H9 (cell line): ENCODE measurements around the gene RMI2. TPM values are rescaled to one million over a fixed set of nuclear protein-coding genes. Genes with fewer than 3 reads are reported as not detected.

Experiments
- DNase-seq: peaks from one replicate; pipeline ENCODE4 v3.0.0-alpha.2; 2017
- H2AFZ ChIP-seq: one replicate; pipeline ENCODE4 v1.6.1; 2013; ENCODE audit warnings: mild to moderate bottlenecking, low read length, control low read depth, moderate library complexity
- H2AK5ac ChIP-seq: 2 replicates; pipeline ENCODE4 v1.6.1; 2013; ENCODE audit warnings: low read length, control low read depth, mixed read lengths; ENCODE audit not compliant: insufficient read length
- H2BK120ac ChIP-seq: one replicate; pipeline ENCODE4 v1.6.1; 2013; ENCODE audit warnings: low read depth, mild to moderate bottlenecking, low read length, control low read depth, inconsistent platforms; ENCODE audit not compliant: poor library complexity, severe bottlenecking
- H2BK12ac ChIP-seq: 2 replicates; pipeline ENCODE4 v1.6.1; 2013; ENCODE audit warnings: low read length, control low read depth, mixed read lengths, low read depth; ENCODE audit not compliant: insufficient read length
- H2BK15ac ChIP-seq: 2 replicates; pipeline ENCODE4 v1.6.1; 2013; ENCODE audit warnings: low read depth, low read length, control low read depth
- H2BK20ac ChIP-seq: one replicate; pipeline ENCODE4 v1.6.1; 2013; ENCODE audit warnings: low read depth, mild to moderate bottlenecking, low read length, control low read depth, inconsistent platforms; ENCODE audit not compliant: poor library complexity, severe bottlenecking
- H2BK5ac ChIP-seq: 2 replicates; pipeline ENCODE4 v1.6.1; 2013; ENCODE audit warnings: low read length, control low read depth, mixed read lengths; ENCODE audit not compliant: insufficient read length
- H3K14ac ChIP-seq: 2 replicates; pipeline ENCODE4 v1.6.1; 2013; ENCODE audit warnings: low read length, control low read depth; ENCODE audit not compliant: insufficient read depth
- H3K18ac ChIP-seq: 2 replicates; pipeline ENCODE4 v1.6.1; 2013; ENCODE audit warnings: low read depth, mild to moderate bottlenecking, mixed read lengths, low read length, control low read depth; ENCODE audit not compliant: insufficient read length
- H3K23ac ChIP-seq: 2 replicates; pipeline ENCODE4 v1.6.1; 2013; ENCODE audit warnings: low read length, control low read depth, mixed read lengths, low read depth; ENCODE audit not compliant: insufficient read length
- H3K23me2 ChIP-seq: 2 replicates; pipeline ENCODE4 v1.6.1; 2013; ENCODE audit warnings: low read depth, mild to moderate bottlenecking, mixed read lengths, low read length, control low read depth; ENCODE audit not compliant: insufficient read length, poor library complexity, severe bottlenecking
- H3K27ac ChIP-seq: 2 replicates; pipeline ENCODE4 v1.5.1; 2013; ENCODE audit warnings: low read length, control low read depth, mixed read lengths, low read depth; ENCODE audit not compliant: insufficient read length
- H3K27me3 ChIP-seq: 2 replicates; pipeline ENCODE4 v1.6.1; 2013; ENCODE audit warnings: low read length, control low read depth, inconsistent platforms; ENCODE audit not compliant: insufficient read depth
- H3K4ac ChIP-seq: 2 replicates; pipeline ENCODE4 v1.6.1; 2013; ENCODE audit warnings: low read depth, mild to moderate bottlenecking, control low read depth, inconsistent platforms, low read length, moderate library complexity
- H3K4me1 ChIP-seq: 2 replicates; pipeline ENCODE4 v1.6.1; 2013; ENCODE audit warnings: low read length, control low read depth, inconsistent platforms; ENCODE audit not compliant: insufficient read depth
- H3K4me2 ChIP-seq: 2 replicates; pipeline ENCODE4 v1.6.1; 2013; ENCODE audit warnings: low read length, control low read depth, mixed read lengths; ENCODE audit not compliant: insufficient read length, insufficient read depth
- H3K56ac ChIP-seq: 2 replicates; pipeline ENCODE4 v1.6.1; 2013; ENCODE audit warnings: low read depth, mild to moderate bottlenecking, mixed read lengths, low read length, control low read depth; ENCODE audit not compliant: insufficient read length
- H3K79me1 ChIP-seq: 2 replicates; pipeline ENCODE4 v1.6.1; 2013; ENCODE audit warnings: low read depth, mild to moderate bottlenecking, moderate library complexity, low read length, control low read depth, inconsistent platforms; ENCODE audit not compliant: insufficient read depth, poor library complexity, severe bottlenecking
- H3K79me2 ChIP-seq: 2 replicates; pipeline ENCODE4 v1.6.1; 2013; ENCODE audit warnings: low read length, control low read depth, inconsistent platforms; ENCODE audit not compliant: insufficient read depth
- H3K9ac ChIP-seq: 2 replicates; pipeline ENCODE4 v1.6.1; 2013; ENCODE audit warnings: low read length, control low read depth, mixed read lengths; ENCODE audit not compliant: insufficient read length; ENCODE audit errors: extremely low read depth
- H3K9me3 ChIP-seq: one replicate; pipeline ENCODE4 v1.6.1; 2013; ENCODE audit warnings: low read depth, low read length, inconsistent platforms; ENCODE audit not compliant: control insufficient read depth
- H3T11ph ChIP-seq: one replicate; pipeline ENCODE4 v1.6.1; 2013; ENCODE audit warnings: mild to moderate bottlenecking, low read length, control low read depth, inconsistent platforms
- H4K20me1 ChIP-seq: one replicate; pipeline ENCODE4 v1.6.1; 2013; ENCODE audit not compliant: control insufficient read depth, insufficient read length, insufficient read depth
- H4K5ac ChIP-seq: 2 replicates; pipeline ENCODE4 v1.6.1; 2013; ENCODE audit warnings: low read depth, mild to moderate bottlenecking, mixed read lengths, low read length, control low read depth; ENCODE audit not compliant: insufficient read length
- H4K8ac ChIP-seq: replicated peaks from 2 replicates; pipeline ENCODE4 v1.6.1; 2013; ENCODE audit warnings: low read length, control low read depth, mixed read lengths, low read depth; ENCODE audit not compliant: insufficient read length
- H4K91ac ChIP-seq: 2 replicates; pipeline ENCODE4 v1.6.1; 2013; ENCODE audit warnings: low read depth, mild to moderate bottlenecking, moderate library complexity, mixed read lengths, low read length, control low read depth; ENCODE audit not compliant: insufficient read length
- H3K27ac Mint-ChIP-seq, 3 experiments: 2 replicates in 2 of 3; 3 replicates in 1 of 3; pipeline ENCODE4 v1.8.0; 2020 to 2021; ENCODE audit warnings: mixed read lengths in 3 of 3, mild to moderate bottlenecking in 1 of 3, moderate library complexity in 1 of 3
- H3K27me3 Mint-ChIP-seq: 2 replicates; pipeline ENCODE4 v1.8.0; 2021; ENCODE audit warnings: low read depth, mild to moderate bottlenecking, moderate library complexity, mixed read lengths
- H3K36me3 Mint-ChIP-seq, 3 experiments: 2 replicates in 2 of 3; 3 replicates in 1 of 3; pipeline ENCODE4 v1.8.0; 2020 to 2021; ENCODE audit warnings: low read depth in 3 of 3, mixed read lengths in 3 of 3; ENCODE audit not compliant: insufficient read depth in 1 of 3
- H3K4me1 Mint-ChIP-seq, 2 experiments: 2 replicates each; pipeline ENCODE4 v1.8.0; 2020; ENCODE audit warnings: mixed read lengths in 2 of 2
- H3K4me3 Mint-ChIP-seq, 2 experiments: 2 replicates in 1 of 2; 3 replicates in 1 of 2; pipeline ENCODE4 v1.8.0; 2020 to 2021; ENCODE audit warnings: mild to moderate bottlenecking in 2 of 2, mixed read lengths in 2 of 2, moderate library complexity in 1 of 2
- H3K9me3 Mint-ChIP-seq, 2 experiments: 2 replicates in 1 of 2; 3 replicates in 1 of 2; pipeline ENCODE4 v1.8.0; 2020; ENCODE audit warnings: mild to moderate bottlenecking in 2 of 2, mixed read lengths in 2 of 2, moderate library complexity in 1 of 2
- WGBS: extraction: QIAGEN DNeasy Blood & Tissue Kit; methylation state at CpG from one replicate; pipeline ENCODE4 v1.1.7; 2013; ENCODE audit warnings: missing lambda C conversion rate, low lambda C conversion rate, mixed read lengths; ENCODE audit not compliant: insufficient read length; ENCODE audit errors: extremely low coverage; 5-methylcytosine and 5-hydroxymethylcytosine counted together
- total RNA-seq: library from RNA; stranded (reverse); gene quantifications from 2 replicates; pipeline ENCODE4 v1.2.1, GENCODE V29; 2021
- TF ChIP-seq, protein P1 (sequence below): fragments of 200-600 bp; sonication (generic); conservative IDR thresholded peaks from 3 replicates; pipeline ENCODE4 v1.8.0; 2021; ENCODE audit warnings: antibody characterized with exemption, mild to moderate bottlenecking

The RMI2 gene
- total RNA-seq, 1 experiment from 2014 or later, result 57.6 TPM

DNA sequence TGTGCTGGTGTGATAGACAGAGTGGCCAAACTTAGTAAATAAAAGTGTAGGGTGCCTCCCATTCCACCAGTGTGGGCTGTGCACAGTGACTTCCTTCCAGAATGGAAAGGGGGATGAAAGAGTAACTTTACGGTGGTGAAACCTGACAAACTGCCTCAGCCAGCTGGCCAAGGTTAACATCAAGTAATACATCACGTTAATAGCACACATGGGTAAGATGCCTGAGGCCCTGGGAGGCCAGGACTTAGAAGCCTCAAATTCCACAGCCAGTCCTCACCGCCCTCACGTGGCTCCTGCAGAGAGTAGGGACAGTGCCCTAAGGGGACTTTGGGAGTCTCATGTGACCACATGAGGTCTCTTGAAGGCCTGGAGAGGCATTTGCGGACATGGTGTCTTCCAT is 14.1 kb downstream of the RMI2 start:
- no peak overlapping the region for H3K9ac ChIP-seq
- no peak overlapping the region for H3K18ac ChIP-seq
- H4K20me1 ChIP-seq, result no peaks in the 10 kb centered on the region
- H3K4me2 ChIP-seq, result no peak overlapping the region
- Mint-ChIP-seq H3K4me3 (no peak overlapping the region), H3K36me3 (peaks cover 0 to 7% (median 0%) of the 10 kb centered on the region in 3 experiments; a peak in 1 of 7 replicates), H3K27ac (no peak overlapping the region), H3K27me3 (peaks cover 1% of the 10 kb centered on the region; the same call in 1 of the 2 replicates), H3K4me1 (peaks cover 31 to 45% of the 10 kb centered on the region in 2 experiments), H3K9me3 (no peaks in the 10 kb centered on the region)
- H3K4me1 ChIP-seq, result no peaks in the 10 kb centered on the region; the same call in 1 of the 2 replicates
- no peaks in the 10 kb centered on the region for H3K79me2 ChIP-seq
- H3K23ac ChIP-seq, result no peak overlapping the region
- no peak overlapping the region for H2AFZ ChIP-seq
- H2AK5ac ChIP-seq, result no peak overlapping the region
- TF ChIP-seq, protein P1, sequence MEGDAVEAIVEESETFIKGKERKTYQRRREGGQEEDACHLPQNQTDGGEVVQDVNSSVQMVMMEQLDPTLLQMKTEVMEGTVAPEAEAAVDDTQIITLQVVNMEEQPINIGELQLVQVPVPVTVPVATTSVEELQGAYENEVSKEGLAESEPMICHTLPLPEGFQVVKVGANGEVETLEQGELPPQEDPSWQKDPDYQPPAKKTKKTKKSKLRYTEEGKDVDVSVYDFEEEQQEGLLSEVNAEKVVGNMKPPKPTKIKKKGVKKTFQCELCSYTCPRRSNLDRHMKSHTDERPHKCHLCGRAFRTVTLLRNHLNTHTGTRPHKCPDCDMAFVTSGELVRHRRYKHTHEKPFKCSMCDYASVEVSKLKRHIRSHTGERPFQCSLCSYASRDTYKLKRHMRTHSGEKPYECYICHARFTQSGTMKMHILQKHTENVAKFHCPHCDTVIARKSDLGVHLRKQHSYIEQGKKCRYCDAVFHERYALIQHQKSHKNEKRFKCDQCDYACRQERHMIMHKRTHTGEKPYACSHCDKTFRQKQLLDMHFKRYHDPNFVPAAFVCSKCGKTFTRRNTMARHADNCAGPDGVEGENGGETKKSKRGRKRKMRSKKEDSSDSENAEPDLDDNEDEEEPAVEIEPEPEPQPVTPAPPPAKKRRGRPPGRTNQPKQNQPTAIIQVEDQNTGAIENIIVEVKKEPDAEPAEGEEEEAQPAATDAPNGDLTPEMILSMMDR, result no peak
- no peak overlapping the region for H2BK15ac ChIP-seq
- no peak overlapping the region for H2BK12ac ChIP-seq
- no peak overlapping the region for H3K4ac ChIP-seq
- H2BK20ac ChIP-seq, result no peak overlapping the region
- no peaks in the 10 kb centered on the region for H3K23me2 ChIP-seq
- no peak overlapping the region for H4K91ac ChIP-seq
- no peak overlapping the region for H2BK5ac ChIP-seq
- H3K9me3 ChIP-seq, result no peaks in the 10 kb centered on the region
- no peak overlapping the region for H3K27ac ChIP-seq
- H3K79me1 ChIP-seq, result no peaks in the 10 kb centered on the region
- no peak overlapping the region for H3K14ac ChIP-seq
- no peak overlapping the region for H4K5ac ChIP-seq
- WGBS, result no CpG with 5 or more reads among the region's 5 CpGs
- no peak for DNase-seq
- H2BK120ac ChIP-seq, result no peak overlapping the region
- no peaks in the 10 kb centered on the region for H3K27me3 ChIP-seq
- H3T11ph ChIP-seq, result no peak overlapping the region
- no peak overlapping the region for H3K56ac ChIP-seq
- no peak overlapping the region for H4K8ac ChIP-seq
